ENCODE results near the gene CFAP73. TPM values are rescaled to one million over a fixed set of nuclear protein-coding genes. Genes with fewer than 3 reads are reported as not detected.

Gene CFAP73
- total RNA-seq, 1 donor from 2014 or later: 0.25 TPM

Other genes with a start within 250 kb of the CFAP73 start
- gene OAS1, start 242.8 kb upstream of the CFAP73 start, total RNA-seq: 3.7 and 24.8 TPM in 2 replicates
- gene OAS3, start 211.2 kb upstream of the CFAP73 start, total RNA-seq: 7.1 and 24.7 TPM in 2 replicates
- gene OAS2, start 171.2 kb upstream of the CFAP73 start, total RNA-seq: 0.30 and 3.8 TPM in 2 replicates
- 0.35 TPM in 1 of 2 replicates, not detected in the other for gene DTX1, start 93.0 kb upstream of the CFAP73 start, total RNA-seq
- 16.3 and 36.5 TPM in 2 replicates for gene RASAL1, start 14.0 kb upstream of the CFAP73 start, total RNA-seq
- gene DDX54, start 35.8 kb downstream of the CFAP73 start, total RNA-seq: 30.9 and 32.2 TPM in 2 replicates
- gene RITA1, start 36.0 kb downstream of the CFAP73 start, total RNA-seq: 27.1 and 31.1 TPM in 2 replicates
- 20.1 and 48.6 TPM in 2 replicates for gene TPCN1, start 71.7 kb downstream of the CFAP73 start, total RNA-seq
- 22.8 and 43.8 TPM in 2 replicates for gene SLC8B1, start 185.4 kb downstream of the CFAP73 start, total RNA-seq
- 25.9 and 51.0 TPM in 2 replicates for gene PLBD2, start 208.9 kb downstream of the CFAP73 start, total RNA-seq